ENCODE results near the gene UBB.

Gene UBB

GRCh38 chr17:16380640-16381495 is at the start of gene UBB:
Gene UBB, plus strand, starts transcription at chr17:16381091. Its CDS starts 817 bp downstream, at chr17:16381908.
- DNase-seq (ENCODE audit: low read depth, low spot score) = peak; percentile 99

GRCh38 chr17:16338391-16338790 is 42.5 kb upstream of the UBB start:
- DNase-seq (ENCODE audit: low read depth, low spot score) = no peak

DNA sequence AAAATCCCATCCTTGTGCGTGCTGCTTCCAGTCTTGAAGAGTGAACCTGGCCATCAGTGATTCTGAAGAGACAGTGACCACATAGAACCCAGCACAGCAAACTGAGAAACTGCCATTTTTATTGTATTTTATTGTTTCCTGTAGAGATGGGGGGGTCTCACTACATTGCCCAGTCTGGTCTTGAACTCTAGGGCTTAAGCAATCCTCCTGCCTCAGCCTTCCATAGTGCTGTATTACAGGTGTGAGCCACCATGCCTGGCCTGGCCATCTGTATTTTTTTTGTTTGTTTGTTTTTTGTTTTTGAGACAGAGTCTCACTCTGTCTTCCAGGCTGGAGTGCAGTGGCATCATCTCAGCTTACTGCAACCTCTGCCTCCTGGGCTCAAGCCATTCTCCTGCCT is 41.5 kb upstream of the UBB start:
- DNase-seq (ENCODE audit: low read depth, low spot score) = no peak

DNA sequence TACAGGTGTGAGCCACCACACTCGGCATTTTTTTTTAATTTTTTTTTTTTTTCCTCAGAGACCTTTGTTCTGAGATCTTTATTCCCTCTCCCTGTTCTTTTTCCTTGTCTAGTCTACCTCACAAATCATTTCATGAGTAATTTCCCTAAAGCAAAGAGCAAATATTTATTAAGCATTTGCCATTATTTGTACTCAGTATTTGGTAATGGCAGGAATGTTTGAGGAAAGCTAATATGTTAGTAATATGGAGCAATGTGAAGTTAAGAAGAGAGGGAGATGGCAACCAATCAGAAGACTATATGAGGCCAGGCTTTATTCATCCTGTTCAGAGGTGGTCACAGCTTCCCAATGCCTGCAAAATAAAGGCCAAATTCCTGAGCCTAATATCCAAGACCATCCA is 40.9 kb upstream of the UBB start:
- no peak for DNase-seq (ENCODE audit: low read depth, low spot score)

GRCh38 chr17:16342979-16343378 is 37.9 kb upstream of the UBB start:
- no peak for DNase-seq (ENCODE audit: low read depth, low spot score)

DNA sequence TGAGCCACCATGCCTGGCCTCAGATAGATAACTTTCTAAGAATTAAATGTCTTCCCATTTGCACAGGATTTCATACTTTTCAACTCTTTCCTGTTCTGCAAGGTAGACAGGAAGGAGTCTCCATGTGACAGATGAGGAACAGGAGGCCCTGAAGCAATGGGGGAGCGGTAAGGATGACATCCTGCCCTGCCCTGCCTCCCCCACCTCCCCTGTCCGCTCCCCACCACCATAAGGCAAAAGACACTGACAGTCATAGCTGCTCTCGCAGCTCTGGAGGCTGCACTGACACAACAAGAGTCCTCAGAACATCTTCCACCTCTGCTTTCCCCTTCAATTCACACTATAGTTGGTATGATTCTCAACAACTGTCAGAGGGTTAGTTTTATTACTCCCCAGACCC is 37.3 kb upstream of the UBB start:
- no peak for DNase-seq (ENCODE audit: low read depth, low spot score)

DNA sequence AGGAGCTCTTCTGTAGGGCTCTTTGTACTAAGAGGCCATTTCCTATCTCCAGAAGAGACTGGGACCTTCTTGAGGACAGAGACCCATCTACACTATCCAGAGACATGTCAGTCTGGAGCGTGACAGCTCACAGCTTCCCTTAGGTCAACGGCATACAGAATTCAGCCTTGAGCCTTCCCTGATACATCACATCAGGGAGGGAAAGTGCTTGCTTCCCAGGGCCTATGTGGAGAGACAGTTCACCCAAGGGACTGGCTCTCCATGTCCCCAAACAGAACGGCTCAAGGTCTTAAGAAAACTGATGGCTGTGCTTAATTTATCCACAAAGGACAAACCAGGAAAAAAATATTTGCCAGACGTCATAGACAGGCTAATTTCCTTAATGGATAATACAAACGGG is 35.3 kb upstream of the UBB start:
- no peak for DNase-seq (ENCODE audit: low read depth, low spot score)

GRCh38 chr17:16346721-16347271 is 34.1 kb upstream of the UBB start:
- no peak for DNase-seq (ENCODE audit: low read depth, low spot score)

DNA sequence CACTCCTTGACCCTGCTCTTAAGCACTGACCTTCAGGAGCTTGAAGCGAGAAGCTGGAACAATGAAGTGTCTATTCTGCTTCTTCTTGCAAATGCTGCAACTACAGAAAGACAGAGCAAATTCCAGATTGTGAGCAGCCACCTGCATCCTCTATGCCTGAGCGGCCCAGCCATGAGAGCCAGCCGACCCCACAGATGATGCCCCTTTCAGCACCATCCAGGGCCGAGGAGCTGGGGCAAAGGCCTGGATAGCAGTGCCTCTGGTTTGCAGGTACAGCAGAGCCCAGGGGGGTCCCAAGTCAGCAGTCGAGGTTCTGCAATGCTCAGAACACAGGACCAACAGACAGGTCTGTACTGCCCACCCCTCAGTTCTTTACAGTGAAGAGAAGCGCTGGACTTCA is 32.3 kb upstream of the UBB start:
- no peak for DNase-seq (ENCODE audit: low read depth, low spot score)

DNA sequence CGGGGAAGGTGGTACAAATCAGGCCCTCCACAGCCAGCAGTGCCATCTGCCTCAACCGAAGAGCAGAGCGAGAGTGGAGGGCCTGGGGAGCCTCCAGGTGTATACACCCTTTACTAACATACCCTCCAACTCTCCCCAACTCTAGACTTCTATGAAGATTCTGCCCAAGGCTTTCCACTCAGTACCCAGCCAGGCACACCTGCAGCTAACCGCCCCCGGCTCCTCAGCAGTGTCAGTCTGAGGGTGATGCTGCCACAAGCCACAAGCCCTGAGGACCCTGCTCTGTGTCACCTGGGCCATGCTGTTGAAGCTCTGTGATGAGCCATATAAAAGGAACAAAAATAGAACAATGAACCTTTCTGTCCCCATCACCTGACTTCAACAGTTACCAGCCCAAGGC is 31.5 kb upstream of the UBB start:
- DNase-seq (ENCODE audit: low read depth, low spot score) = no peak

DNA sequence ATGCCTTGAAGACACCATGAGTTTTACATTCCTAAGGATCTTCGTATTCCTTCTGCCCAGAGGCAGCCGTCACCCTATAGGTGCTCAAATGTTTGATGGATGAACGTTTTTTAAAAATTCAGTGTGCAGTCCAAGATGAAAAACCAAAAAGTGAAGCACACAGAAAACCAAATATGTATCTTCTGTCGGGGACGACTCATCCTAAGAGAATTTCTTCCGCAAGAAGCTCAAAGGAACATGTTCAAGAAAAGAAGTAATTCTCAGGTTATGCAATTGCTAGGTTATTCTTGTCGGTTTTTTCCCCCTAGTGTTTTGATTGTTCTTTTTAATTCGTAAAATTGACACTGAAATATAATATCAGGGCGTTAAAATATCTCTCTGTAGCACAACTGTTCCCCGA is 29.1 kb upstream of the UBB start:
- no peak for DNase-seq (ENCODE audit: low read depth, low spot score)

GRCh38 chr17:16352303-16352666 is 28.6 kb upstream of the UBB start:
- peak; percentile 75 for DNase-seq (ENCODE audit: low read depth, low spot score)

GRCh38 chr17:16352667-16353316 is 28.1 kb upstream of the UBB start:
- DNase-seq (ENCODE audit: low read depth, low spot score) = peak; percentile 73

DNA sequence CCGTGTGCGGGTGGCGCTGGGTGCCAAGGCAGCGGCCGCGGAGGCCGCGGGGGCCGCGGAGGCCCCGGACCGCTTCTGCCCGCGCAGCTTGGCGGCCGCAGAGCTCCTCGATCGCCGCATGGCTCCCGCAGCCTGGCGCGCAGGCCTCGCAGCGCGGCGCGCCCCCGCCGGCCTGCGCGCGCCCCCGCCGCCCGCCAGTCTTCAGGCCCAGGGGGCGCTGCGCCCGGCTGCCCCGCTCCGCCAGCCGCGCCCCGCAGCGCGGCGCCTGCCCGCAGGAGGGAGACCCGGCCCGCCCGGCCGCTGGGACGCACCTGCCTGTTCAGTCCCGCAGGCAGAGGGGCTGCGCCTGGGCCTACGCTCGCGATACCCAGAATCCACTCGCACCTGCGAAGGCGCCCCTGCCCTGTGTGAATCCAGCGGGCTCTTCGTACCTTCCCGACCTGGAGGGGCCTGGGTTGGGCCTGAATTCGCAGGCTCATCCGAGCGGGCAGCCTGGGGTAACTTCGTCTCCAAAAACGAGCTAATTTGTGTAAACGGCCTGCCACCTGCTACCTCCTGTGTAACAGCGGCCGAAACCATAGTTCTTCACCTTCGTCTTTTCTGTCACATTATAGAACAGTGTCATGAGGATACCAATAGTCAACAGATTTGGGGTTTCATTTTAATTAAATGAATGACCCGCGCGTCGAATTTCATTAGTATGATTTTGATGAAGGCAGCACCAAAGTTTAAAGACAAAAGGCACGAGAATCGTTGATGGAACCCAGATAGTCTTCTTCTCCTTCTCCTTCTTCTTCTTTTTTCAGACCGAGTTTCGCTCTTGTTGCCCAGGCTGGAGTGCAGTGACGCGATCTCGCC is 27.3 kb upstream of the UBB start, which contains the start of gene CENPV:
TSS of gene CENPV (minus strand) at position 153 of the 858 bp plus-strand sequence. CDS start at position 120, 33 bp downstream.
- DNase-seq (ENCODE audit: low read depth, low spot score) = peak; percentile 78

GRCh38 chr17:16354585-16354984 is 26.3 kb upstream of the UBB start:
- peak; percentile 75 for DNase-seq (ENCODE audit: low read depth, low spot score)

DNA sequence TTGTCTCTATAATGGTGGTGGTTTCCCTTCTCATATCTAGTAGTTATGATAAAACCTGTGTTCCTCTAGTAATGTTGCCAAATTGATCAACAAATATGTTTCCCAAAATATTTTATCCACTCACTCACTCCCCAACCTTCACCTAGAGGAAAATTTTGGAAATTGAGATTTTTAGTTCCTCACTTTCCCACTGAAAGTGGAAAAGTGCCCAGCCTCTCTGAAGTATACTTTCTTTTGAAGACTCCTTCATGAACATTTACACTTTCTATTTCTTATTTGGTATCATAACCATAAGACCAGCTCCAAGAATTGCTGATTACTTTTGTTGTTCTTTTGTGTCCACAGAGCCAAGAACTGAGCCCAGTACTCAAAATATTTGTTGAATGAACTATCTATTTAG is 22.5 kb upstream of the UBB start:
- DNase-seq (ENCODE audit: low read depth, low spot score) = no peak

DNA sequence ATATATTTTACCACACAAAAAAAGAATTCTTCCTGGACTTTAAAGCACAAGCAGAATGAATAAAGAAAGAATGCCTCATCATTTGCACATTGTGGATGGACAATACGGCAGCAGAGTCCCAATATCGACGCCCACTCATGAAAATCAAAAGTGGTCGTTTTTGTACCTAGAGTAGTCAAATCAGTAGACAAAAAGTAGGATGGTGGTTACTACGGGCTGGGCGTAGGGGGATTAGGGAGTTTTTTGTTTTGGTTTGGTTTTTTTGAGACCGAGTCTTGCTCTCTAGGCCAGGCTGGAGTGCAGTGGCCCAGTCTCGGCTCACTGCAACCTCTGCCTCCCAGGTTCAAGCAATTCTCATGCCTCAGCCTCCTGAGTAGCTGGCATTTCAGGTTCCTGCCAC is 19.0 kb upstream of the UBB start:
- DNase-seq (ENCODE audit: low read depth, low spot score) = no peak

DNA sequence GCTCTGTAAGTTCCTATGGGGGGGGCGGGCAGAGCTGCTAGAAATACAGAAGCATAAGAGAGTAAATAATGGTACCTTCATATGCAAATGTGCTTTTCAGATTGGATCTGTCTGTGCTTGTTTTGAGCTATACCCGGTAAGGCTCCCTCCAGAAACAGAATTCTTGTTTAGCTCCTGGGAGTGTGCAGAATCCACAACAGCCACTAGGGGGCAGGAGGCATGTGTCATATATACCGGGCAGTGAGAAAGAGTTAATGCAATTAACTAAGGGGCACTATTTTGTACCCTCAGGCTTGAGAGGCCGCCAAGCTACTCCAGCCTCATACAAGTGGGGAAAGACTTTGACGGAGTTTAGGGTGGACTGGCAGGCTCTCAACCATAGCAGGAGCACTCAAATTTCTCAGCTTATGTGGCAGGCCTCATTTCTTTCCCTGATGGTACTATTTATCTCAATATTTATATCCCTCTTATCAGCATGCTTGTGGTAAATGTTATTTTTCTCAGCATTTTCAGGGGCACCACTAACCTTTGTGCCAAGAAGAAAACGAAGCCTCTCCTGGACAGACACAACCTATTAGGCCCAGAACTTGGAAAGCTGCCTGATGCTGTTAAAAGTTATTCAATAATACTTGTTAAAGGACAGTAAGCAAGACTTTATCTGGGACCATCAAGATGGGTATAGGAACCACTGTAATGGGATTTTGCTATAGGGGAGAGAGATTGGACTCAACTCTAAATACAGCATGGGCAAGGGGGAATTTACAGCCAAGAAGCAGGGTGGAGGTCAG is 16.9 kb upstream of the UBB start:
- peak; percentile 89 for DNase-seq (ENCODE audit: low read depth, low spot score)

DNA sequence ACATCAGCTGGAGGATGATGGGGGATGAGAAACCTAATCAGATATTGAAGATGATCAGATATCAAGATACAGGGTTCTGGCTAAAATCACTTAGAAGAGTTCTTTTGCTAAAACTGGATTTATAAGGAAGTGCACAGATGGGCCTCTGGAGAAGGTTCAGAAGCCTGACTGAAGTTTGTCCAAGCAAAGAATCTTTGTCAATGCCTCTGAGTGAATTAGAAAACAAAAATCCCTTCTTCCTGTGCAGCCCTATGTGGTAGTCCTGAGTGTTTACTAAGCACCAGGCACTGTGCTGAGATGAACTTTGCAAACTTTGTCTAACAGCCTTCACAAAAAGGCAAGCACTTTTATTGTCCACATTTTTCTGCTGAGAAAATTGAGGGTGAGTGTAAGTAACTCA is 16.3 kb upstream of the UBB start:
- DNase-seq (ENCODE audit: low read depth, low spot score) = no peak

DNA sequence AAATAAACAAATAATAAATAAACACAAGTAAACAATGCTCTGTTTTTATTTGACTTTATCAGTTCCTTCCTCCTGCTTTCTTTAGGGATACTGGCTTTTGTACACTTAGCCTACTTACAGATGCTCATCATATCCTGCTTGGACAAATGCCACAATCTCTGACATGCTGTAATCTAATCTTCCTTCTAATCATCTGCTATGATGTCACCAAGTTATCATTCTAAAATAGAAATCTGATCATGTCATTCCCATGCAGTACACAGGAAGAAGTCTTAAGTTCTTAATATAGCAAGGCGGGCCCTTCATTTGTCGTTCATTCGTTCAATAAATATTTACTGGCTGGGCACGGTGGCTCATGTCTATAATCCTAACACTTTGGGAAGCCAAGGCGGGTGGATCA is 9.1 kb upstream of the UBB start:
- DNase-seq (ENCODE audit: low read depth, low spot score) = no peak

Measured in ELF-1 (cell line).